ENCODE data around the gene SGMS2.
"Not testable (repeated sequence)": the region's sequence is repeated elsewhere in the genome, so short reads cannot be mapped to it uniquely, and the experiment has no call there.

The SGMS2 gene

GRCh38 chr4:107916623-107917022, 91.9 kb downstream of the SGMS2 start:
- DNase-seq, result no peak

DNA sequence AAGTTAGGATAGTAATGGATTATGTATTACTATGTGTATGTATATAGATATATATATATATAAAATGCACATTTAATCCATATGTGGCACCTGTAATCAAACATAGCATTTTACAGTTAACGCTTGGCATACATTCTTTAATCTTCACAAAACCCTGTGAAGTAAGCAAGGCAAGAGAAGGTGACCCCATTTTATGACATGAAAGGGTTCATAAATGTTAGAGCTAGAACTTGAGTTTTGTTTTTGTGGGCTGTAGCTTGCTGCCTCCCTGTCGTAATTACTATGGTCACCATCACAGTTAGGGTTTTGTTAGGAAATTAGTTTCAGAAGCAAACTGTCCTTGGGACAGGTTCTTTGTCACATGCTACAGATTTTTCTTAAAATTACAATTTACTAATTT, 92.8 kb downstream of the SGMS2 start:
- DNase-seq, result no peak

DNA sequence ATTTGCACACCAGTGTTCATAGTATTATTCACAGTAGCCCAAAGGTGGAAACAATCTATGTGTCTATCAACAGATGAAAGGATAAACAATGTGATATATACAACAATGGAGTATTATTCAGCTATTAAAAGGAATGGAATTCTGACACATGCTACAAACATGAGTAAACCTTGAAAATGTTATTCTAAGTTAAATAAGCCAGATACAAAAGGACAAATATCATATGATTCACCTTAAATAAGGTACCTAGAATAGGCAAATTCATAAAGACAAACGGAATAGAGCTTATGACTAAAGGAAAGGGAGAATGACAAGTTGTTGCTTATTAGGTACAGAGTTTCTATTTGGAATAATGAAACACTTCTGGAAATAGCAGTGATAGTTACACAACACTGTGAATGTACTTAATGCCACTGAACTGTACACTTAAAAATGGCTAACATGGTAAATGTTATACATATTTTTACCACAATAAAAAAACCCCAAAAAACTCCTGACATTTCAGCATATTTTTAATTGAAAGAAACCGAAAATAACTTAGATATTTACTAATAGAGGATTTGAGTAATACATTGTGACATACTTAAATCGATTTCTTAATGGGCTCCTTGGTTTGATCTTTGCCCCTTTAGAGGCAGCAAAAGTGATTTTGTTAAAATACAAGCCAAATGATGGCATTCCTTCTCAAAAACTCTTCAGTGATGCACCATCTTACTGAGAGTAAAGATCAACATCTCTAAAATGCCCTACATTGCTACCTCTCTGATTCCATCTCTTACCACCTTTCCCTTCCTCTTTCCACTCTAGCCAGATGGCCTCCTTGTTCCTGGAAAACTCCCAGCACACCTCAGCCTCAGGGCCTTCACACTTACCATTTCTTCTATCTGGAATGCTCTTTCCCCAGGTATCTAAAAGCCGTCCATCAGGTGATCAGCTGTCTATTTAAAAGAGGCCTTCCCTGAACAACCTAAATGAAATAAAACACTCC, 98.0 kb downstream of the SGMS2 start:
- no peak for DNase-seq

- DNase-seq, result not testable (repeated sequence)
Measured at GRCh38 chr4:107925713-107926112, 101.0 kb downstream of the SGMS2 start.

- not testable (repeated sequence) for DNase-seq
Measured at GRCh38 chr4:107926875-107927274, 102.1 kb downstream of the SGMS2 start.

DNA sequence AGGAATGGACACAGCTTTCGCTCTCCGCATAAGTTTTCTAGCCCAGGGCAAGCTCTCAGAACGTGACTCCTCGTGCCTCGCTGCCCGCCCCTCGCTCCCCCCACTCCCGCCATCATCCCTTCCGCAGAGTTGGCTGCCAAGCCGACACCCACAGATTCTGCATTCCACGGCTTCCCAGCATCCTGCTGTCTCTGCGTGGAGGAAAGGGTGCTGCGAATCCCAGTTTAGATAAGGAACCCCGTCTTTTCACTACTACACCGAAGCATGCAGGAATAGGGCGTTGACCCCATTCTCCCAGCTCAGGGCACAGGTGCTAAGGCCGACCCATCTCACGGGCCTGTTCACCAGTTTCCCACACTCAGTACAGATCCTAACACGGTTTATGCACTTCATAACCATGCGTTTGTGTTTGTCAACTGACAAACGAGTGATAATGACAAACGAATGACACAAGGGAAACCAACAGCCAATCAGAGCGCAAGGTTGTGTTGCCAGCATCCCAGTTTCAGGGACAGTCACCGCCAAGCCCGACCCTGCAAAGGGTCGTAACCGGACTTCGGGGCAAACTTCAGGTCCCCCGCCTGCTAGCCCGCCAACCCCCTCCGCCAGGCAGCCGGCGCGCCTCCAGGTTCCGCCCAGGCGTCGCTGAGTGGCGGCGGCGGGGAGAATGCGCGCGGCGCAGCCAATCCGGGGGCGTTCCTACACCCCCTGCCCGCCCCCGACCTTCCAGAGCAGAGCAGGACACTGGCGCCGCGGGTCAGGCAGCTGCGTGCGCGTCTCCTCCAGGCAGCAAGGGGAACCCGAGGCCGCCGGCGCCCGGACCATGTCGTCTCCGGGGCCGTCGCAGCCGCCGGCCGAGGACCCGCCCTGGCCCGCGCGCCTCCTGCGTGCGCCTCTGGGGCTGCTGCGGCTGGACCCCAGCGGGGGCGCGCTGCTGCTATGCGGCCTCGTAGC, 106.4 kb downstream of the SGMS2 start, which contains the start of gene CYP2U1:
Gene CYP2U1 (plus strand): TSS at position 729 of the 954 bp plus-strand sequence. CDS start 95 bp downstream, at position 824.
- DNase-seq, result peak; percentile 87

GRCh38 chr4:107931775-107932321, 107.1 kb downstream of the SGMS2 start:
- DNase-seq, result peak; percentile 62

GRCh38 chr4:107935246-107935645, 110.5 kb downstream of the SGMS2 start:
- DNase-seq, result no peak

GRCh38 chr4:107937040-107937439, 112.3 kb downstream of the SGMS2 start:
- no peak for DNase-seq

GRCh38 chr4:107939307-107939706, 114.6 kb downstream of the SGMS2 start:
- DNase-seq, result no peak

- DNase-seq, result no peak
Measured at GRCh38 chr4:107945809-107946208, 121.1 kb downstream of the SGMS2 start.

GRCh38 chr4:107950746-107951540, 126.2 kb downstream of the SGMS2 start:
- DNase-seq, result no peak

DNA sequence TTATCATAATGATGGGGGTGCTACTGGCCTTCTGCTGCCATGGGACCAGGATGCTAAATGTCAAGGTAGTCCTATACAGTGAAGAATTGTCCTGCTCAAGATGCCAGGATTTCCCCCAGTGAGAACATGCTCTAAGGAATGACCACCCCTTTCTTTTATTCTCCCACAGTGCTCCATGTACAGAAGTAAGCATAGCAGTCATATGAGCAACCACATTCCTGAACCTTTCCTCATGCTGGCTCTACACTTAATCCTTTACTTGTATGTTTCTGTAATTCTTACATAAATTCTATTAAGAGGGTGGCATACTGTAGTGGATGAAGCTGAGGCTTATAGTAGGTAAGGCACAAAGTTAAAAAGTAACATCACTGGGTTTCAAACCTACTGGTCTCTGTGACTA, 126.8 kb downstream of the SGMS2 start:
- DNase-seq, result no peak

DNA sequence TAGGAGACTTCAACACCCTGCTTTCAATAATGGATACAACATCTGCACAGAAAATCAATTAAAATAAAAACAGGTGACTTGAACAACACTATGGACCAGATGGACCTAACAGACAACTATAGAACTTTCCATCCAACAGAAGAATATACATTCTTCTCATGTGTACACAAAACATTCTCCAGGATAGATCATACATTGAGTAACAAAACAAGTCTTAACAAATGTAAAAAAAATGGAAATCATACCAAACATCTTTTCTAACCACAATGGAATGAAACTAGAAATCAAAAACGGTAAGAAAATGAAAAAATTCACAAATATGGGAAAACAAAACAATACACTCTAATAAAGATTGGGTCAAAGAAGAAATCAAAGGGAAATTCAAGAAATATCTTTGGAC, 131.3 kb downstream of the SGMS2 start:
- DNase-seq, result no peak

Measured in NCI-H146 (cell line).